Measurements from ENCODE around the gene SMIM13. TPM values are rescaled to one million over a fixed set of nuclear protein-coding genes. Genes with fewer than 3 reads are reported as not detected.

The SMIM13 gene
- total RNA-seq, 2 experiments from 2014 or later, result 3.0 to 4.6 TPM

- intact Hi-C loops (cut with DNase I, micrococcal nuclease), result no loop called here
- POLR2A ChIA-PET, result no interaction called here
- CTCF ChIA-PET, result interaction anchor here (2.1 to 2.7 kb wide), 2 partner anchors 17 to 315 kb away, joined by 5 to 6 read pairs; no protein-coding TSS in a partner anchor
- peaks cover 8 to 12% of the 10 kb centered on the region in 2 experiments for H3K9me3 ChIP-seq (ENCODE audit: control insufficient read depth in 1 of 2, insufficient read depth in 1 of 2, low read length in 2 of 2)
- peaks cover 29% of the 10 kb centered on the region for H3K36me3 ChIP-seq (ENCODE audit: insufficient read depth, low read length)
- Mint-ChIP-seq H3K4me3 (no peak overlapping the region), H3K36me3 (ENCODE audit: low read depth) (peaks cover 57% of the 10 kb centered on the region), H3K27me3 (no peaks in the 10 kb centered on the region), H3K9me3 (peaks cover 7% of the 10 kb centered on the region), H3K27ac (no peak overlapping the region), H3K4me1 (ENCODE audit: low read depth) (no peaks in the 10 kb centered on the region)
- no peaks in the 10 kb centered on the region for H3K4me1 ChIP-seq (ENCODE audit: insufficient read depth, low read length)
- H3K27ac ChIP-seq (ENCODE audit: low read depth in 1 of 2, low read length in 2 of 2), result no peak overlapping the region
- H3K4me3 ChIP-seq (ENCODE audit: low read length), result no peak overlapping the region
- no peak for DNase-seq
- no peak for TF ChIP-seq CTCF (IDR thresholded peaks at IDR 0.05)
- no peaks in the 10 kb centered on the region for H3K27me3 ChIP-seq (ENCODE audit: control insufficient read depth in 1 of 2, insufficient read depth in 2 of 2, low read length in 2 of 2)
- no peak for ATAC-seq (ENCODE audit: poor library complexity)
Observed at GRCh38 chr6:11181478-11182136, 88.0 kb downstream of the SMIM13 start.

- Mint-ChIP-seq H3K27me3 (no peaks in the 10 kb centered on the region), H3K4me3 (no peak overlapping the region), H3K27ac (no peak overlapping the region), H3K9me3 (peaks cover 7% of the 10 kb centered on the region), H3K4me1 (ENCODE audit: low read depth) (no peaks in the 10 kb centered on the region), H3K36me3 (ENCODE audit: low read depth) (peaks cover 80% of the 10 kb centered on the region)
- intact Hi-C loops (cut with DNase I, micrococcal nuclease), result no loop called here
- H3K4me1 ChIP-seq (ENCODE audit: insufficient read depth, low read length), result no peaks in the 10 kb centered on the region
- no peak overlapping the region for H3K27ac ChIP-seq (ENCODE audit: low read depth in 1 of 2, low read length in 2 of 2)
- DNase-seq (no peak), ATAC-seq (ENCODE audit: poor library complexity) (no peak)
- no peak overlapping the region for H3K4me3 ChIP-seq (ENCODE audit: low read length)
- ChIA-PET CTCF (no interaction called here), POLR2A (interaction anchor here (1.1 kb wide), 1 partner anchor 198 kb away, joined by 3 read pairs; no protein-coding TSS in a partner anchor)
- peaks cover 7 to 12% of the 10 kb centered on the region in 2 experiments for H3K9me3 ChIP-seq (ENCODE audit: control insufficient read depth in 1 of 2, insufficient read depth in 1 of 2, low read length in 2 of 2)
- no peak for TF ChIP-seq CTCF (IDR thresholded peaks at IDR 0.05)
- H3K36me3 ChIP-seq (ENCODE audit: insufficient read depth, low read length), result peaks cover 50% of the 10 kb centered on the region
- H3K27me3 ChIP-seq (ENCODE audit: control insufficient read depth in 1 of 2, insufficient read depth in 2 of 2, low read length in 2 of 2), result no peaks in the 10 kb centered on the region
Observed at GRCh38 chr6:11183761-11184362, 90.2 kb downstream of the SMIM13 start.

GRCh38 chr6:11185204-11185842 is 91.7 kb downstream of the SMIM13 start:
- Mint-ChIP-seq H3K27ac (no peak overlapping the region), H3K27me3 (no peaks in the 10 kb centered on the region), H3K9me3 (peaks cover 3% of the 10 kb centered on the region), H3K36me3 (ENCODE audit: low read depth) (peaks cover 94% of the 10 kb centered on the region), H3K4me3 (no peak overlapping the region), H3K4me1 (ENCODE audit: low read depth) (no peaks in the 10 kb centered on the region)
- Histone ChIP-seq H3K4me1 (ENCODE audit: insufficient read depth, low read length) (no peaks in the 10 kb centered on the region), H3K27ac (ENCODE audit: low read depth in 1 of 2, low read length in 2 of 2) (no peak overlapping the region), H3K27me3 (ENCODE audit: control insufficient read depth in 1 of 2, insufficient read depth in 2 of 2, low read length in 2 of 2) (no peaks in the 10 kb centered on the region), H3K36me3 (ENCODE audit: insufficient read depth, low read length) (peaks cover 64% of the 10 kb centered on the region), H3K9me3 (ENCODE audit: control insufficient read depth in 1 of 2, insufficient read depth in 1 of 2, low read length in 2 of 2) (peaks cover 0 to 12% of the 10 kb centered on the region in 2 experiments), H3K4me3 (ENCODE audit: low read length) (no peak overlapping the region)
- intact Hi-C loops (cut with DNase I, micrococcal nuclease), result no loop called here
- POLR2A ChIA-PET, result no interaction called here
- CTCF ChIA-PET, result no interaction called here
- DNase-seq (no peak), ATAC-seq (ENCODE audit: poor library complexity) (no peak)
- TF ChIP-seq CTCF (IDR thresholded peaks at IDR 0.05), result no peak
